Neural progenitor cell (in vitro differentiated cells): ENCODE measurements around the gene LRBA. TPM values are rescaled to one million over a fixed set of nuclear protein-coding genes. Genes with fewer than 3 reads are reported as not detected.
A peak's percentile ranks its signal among the peaks of the same experiment; 100 is the strongest.

Experiments
- DNase-seq: peaks from one replicate; pipeline ENCODE4 v3.0.0-alpha.2; 2016; ENCODE audit warnings: low spot score
- H2AFZ ChIP-seq: fragments of 200-600 bp; sonication (generic); replicated peaks from 2 replicates; pipeline ENCODE4 v1.6.1; 2016; ENCODE audit warnings: antibody characterized with exemption
- H3F3A ChIP-seq: fragments of 200-600 bp; sonication (generic); 2 replicates; pipeline ENCODE4 v1.6.1; 2016; ENCODE audit warnings: antibody characterized with exemption, low read depth
- H3K27ac ChIP-seq: fragments of 200-600 bp; sonication (generic); 2 replicates; pipeline ENCODE4 v1.5.1; 2016; ENCODE audit warnings: mild to moderate bottlenecking
- H3K27me3 ChIP-seq: fragments of 200-600 bp; sonication (generic); 2 replicates; pipeline ENCODE4 v1.6.1; 2016; ENCODE audit warnings: mild to moderate bottlenecking, moderate library complexity
- H3K36me3 ChIP-seq: fragments of 200-600 bp; sonication (generic); 2 replicates; pipeline ENCODE4 v1.5.1; 2016
- H3K4me1 ChIP-seq: fragments of 200-600 bp; sonication (generic); 2 replicates; pipeline ENCODE4 v1.6.1; 2016; ENCODE audit warnings: mixed run types
- H3K4me2 ChIP-seq: fragments of 200-600 bp; sonication (generic); 2 replicates; pipeline ENCODE4 v1.6.1; 2016
- H3K4me3 ChIP-seq: fragments of 200-600 bp; sonication (generic); 2 replicates; pipeline ENCODE4 v1.5.1; 2016
- H3K79me2 ChIP-seq: fragments of 200-600 bp; sonication (generic); 2 replicates; pipeline ENCODE4 v1.6.1; 2016; ENCODE audit warnings: low read depth
- H3K9ac ChIP-seq: fragments of 200-600 bp; sonication (generic); 2 replicates; pipeline ENCODE4 v1.6.1; 2016
- H3K9me3 ChIP-seq: fragments of 200-600 bp; sonication (generic); 2 replicates; pipeline ENCODE4 v1.5.1; 2016; ENCODE audit warnings: low read depth
- H4K20me1 ChIP-seq: fragments of 200-600 bp; sonication (generic); 2 replicates; pipeline ENCODE4 v1.6.1; 2016; ENCODE audit warnings: low read depth
- H3K27ac Mint-ChIP-seq: 3 replicates; pipeline ENCODE4 v1.8.0; 2021; ENCODE audit warnings: mixed read lengths
- H3K27me3 Mint-ChIP-seq: 2 replicates; pipeline ENCODE4 v1.8.0; 2022; ENCODE audit warnings: low read depth, mild to moderate bottlenecking, inconsistent platforms, moderate library complexity, mixed read lengths; ENCODE audit not compliant: insufficient read depth
- H3K36me3 Mint-ChIP-seq: 3 replicates; pipeline ENCODE4 v1.8.0; 2021; ENCODE audit warnings: mixed read lengths
- H3K4me1 Mint-ChIP-seq: 3 replicates; pipeline ENCODE4 v1.8.0; 2021; ENCODE audit warnings: mixed read lengths
- H3K4me3 Mint-ChIP-seq: 3 replicates; pipeline ENCODE4 v1.8.0; 2021; ENCODE audit warnings: mild to moderate bottlenecking, moderate library complexity, mixed read lengths
- H3K9me3 Mint-ChIP-seq: 3 replicates; pipeline ENCODE4 v1.8.0; 2020; ENCODE audit warnings: mixed read lengths
- EZH2 ChIP-seq: fragments of 200-600 bp; sonication (generic); IDR thresholded peaks from 2 replicates; pipeline ENCODE4 v1.6.1; 2017; ENCODE audit warnings: antibody characterized with exemption, mild to moderate bottlenecking, moderate library complexity
- EZH2phosphoT487 ChIP-seq: fragments of 200-600 bp; sonication (generic); IDR thresholded peaks from 2 replicates; pipeline ENCODE4 v1.6.1; 2017; ENCODE audit warnings: antibody characterized with exemption
- total RNA-seq: library from RNA; depleted of rRNA; stranded (reverse); fragments of >200 nt; gene quantifications from 2 replicates; pipeline ENCODE4 v1.2.3, GENCODE V29; 2015; ENCODE audit warnings: low replicate concordance
- TF ChIP-seq, protein P1 (sequence below): fragments of 200-600 bp; sonication (generic); IDR thresholded peaks from 2 replicates; pipeline ENCODE4 v1.5.1; 2017; ENCODE audit warnings: antibody characterized with exemption, mild to moderate bottlenecking

LRBA gene
- total RNA-seq, 1 donor from 2014 or later, result 111 TPM

DNA sequence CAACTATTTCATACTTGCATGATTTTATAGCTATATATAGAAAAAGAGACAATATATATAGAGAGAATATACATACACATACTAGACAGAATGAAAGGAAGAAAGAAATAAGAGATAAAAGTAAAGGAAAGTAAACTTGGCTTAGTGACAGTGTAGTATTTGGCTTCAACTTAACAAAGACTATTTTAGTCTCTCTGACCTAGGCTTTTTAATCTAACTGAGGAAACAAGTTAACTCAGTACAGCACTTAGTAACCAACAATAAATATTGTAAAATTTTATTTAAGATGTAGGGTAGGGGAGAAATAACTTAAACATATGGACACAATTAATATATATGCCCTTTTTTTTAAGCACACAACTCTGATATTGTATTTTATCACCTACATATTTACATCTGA is 682.1 kb downstream of the LRBA start:
- no peaks in the 10 kb centered on the region for H3K27me3 Mint-ChIP-seq

DNA sequence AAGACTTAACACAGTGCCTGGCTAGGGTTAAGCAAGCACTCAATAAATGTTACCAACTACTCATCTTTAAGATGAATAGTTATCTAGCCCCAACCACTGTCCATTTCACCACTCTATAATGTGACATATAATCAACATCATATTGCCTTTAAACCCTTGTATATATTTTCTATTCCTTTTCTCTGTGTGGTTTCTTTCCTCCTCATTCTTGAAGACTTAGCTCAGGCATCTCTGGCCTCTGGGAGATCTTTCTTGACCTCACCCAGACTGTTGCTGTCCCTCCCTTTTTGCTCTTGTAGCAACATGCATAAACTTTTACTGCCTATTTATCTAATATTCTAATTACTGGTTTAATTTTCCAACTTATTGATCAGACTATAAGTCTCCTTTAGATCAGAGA is 683.0 kb downstream of the LRBA start:
- no peak overlapping the region for H3K27ac Mint-ChIP-seq

More for the DNA sequence above, 682.1 kb downstream of the LRBA start:
- Histone ChIP-seq H3K4me1 (peaks cover 32% of the 10 kb centered on the region), H3K79me2 (no peaks in the 10 kb centered on the region), H2AFZ (no peak overlapping the region), H3K27me3 (no peaks in the 10 kb centered on the region), H3F3A (peaks cover 4% of the 10 kb centered on the region), H3K27ac (no peak overlapping the region), H3K4me3 (no peak overlapping the region), H4K20me1 (no peaks in the 10 kb centered on the region), H3K9ac (no peak overlapping the region), H3K36me3 (no peaks in the 10 kb centered on the region), H3K9me3 (no peaks in the 10 kb centered on the region), H3K4me2 (no peak overlapping the region)
- DNase-seq, result no peak
- TF ChIP-seq, protein P1, sequence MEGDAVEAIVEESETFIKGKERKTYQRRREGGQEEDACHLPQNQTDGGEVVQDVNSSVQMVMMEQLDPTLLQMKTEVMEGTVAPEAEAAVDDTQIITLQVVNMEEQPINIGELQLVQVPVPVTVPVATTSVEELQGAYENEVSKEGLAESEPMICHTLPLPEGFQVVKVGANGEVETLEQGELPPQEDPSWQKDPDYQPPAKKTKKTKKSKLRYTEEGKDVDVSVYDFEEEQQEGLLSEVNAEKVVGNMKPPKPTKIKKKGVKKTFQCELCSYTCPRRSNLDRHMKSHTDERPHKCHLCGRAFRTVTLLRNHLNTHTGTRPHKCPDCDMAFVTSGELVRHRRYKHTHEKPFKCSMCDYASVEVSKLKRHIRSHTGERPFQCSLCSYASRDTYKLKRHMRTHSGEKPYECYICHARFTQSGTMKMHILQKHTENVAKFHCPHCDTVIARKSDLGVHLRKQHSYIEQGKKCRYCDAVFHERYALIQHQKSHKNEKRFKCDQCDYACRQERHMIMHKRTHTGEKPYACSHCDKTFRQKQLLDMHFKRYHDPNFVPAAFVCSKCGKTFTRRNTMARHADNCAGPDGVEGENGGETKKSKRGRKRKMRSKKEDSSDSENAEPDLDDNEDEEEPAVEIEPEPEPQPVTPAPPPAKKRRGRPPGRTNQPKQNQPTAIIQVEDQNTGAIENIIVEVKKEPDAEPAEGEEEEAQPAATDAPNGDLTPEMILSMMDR, result no peak
- TF ChIP-seq EZH2 (no peak), EZH2phosphoT487 (no peak)
- Mint-ChIP-seq H3K36me3 (no peaks in the 10 kb centered on the region), H3K4me3 (no peak overlapping the region), H3K27ac (no peak overlapping the region), H3K9me3 (no peaks in the 10 kb centered on the region), H3K4me1 (peaks cover 9% of the 10 kb centered on the region)

DNA sequence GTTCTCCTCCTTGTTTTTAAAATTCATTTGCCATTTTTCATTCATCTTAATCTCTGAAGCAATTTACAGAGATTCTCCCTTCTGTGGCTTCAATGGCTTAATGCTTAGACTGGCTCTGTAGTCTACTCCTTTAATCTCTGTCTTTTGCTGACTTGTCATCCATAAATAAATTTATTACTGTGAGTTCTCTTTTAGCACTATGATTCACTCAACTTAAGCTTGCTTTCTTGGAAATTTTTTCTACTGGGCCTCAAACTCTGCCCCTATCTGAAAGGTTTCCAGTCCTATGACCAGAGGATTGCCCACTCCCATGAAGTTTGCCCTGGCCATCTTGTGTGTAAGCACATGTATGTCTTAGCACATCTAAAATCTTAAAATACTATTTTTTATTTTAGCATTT is 685.7 kb downstream of the LRBA start:
- H2AFZ ChIP-seq, result no peak overlapping the region
- no peaks in the 10 kb centered on the region for H3K27me3 Mint-ChIP-seq
- no peaks in the 10 kb centered on the region for H4K20me1 ChIP-seq
- no peaks in the 10 kb centered on the region for H3K36me3 ChIP-seq
- no peak for DNase-seq
- H3K4me2 ChIP-seq, result no peak overlapping the region
- H3K27me3 ChIP-seq, result no peaks in the 10 kb centered on the region
- H3K4me1 Mint-ChIP-seq, result peaks cover 4% of the 10 kb centered on the region
- H3K9me3 Mint-ChIP-seq, result no peaks in the 10 kb centered on the region
- H3K9me3 ChIP-seq, result no peaks in the 10 kb centered on the region
- H3K27ac Mint-ChIP-seq, result no peak overlapping the region
- H3K79me2 ChIP-seq, result no peaks in the 10 kb centered on the region
- H3K4me3 ChIP-seq, result no peak overlapping the region
- H3K36me3 Mint-ChIP-seq, result peaks cover 5% of the 10 kb centered on the region
- H3K4me3 Mint-ChIP-seq, result no peak overlapping the region
- H3K4me1 ChIP-seq, result peaks cover 28% of the 10 kb centered on the region
- peak overlapping the region; percentile 63 for H3K27ac ChIP-seq
- H3F3A ChIP-seq, result no peaks in the 10 kb centered on the region
- H3K9ac ChIP-seq, result no peak overlapping the region
- TF ChIP-seq, protein P1, result no peak
- no peak for TF ChIP-seq EZH2phosphoT487
- no peak for TF ChIP-seq EZH2

More for the DNA sequence above, 683.0 kb downstream of the LRBA start:
- Histone ChIP-seq H3K4me2 (no peak overlapping the region), H3K79me2 (no peaks in the 10 kb centered on the region), H3K4me1 (peaks cover 26% of the 10 kb centered on the region), H2AFZ (no peak overlapping the region), H4K20me1 (no peaks in the 10 kb centered on the region), H3K27ac (no peak overlapping the region), H3K9me3 (no peaks in the 10 kb centered on the region), H3K9ac (no peak overlapping the region), H3K27me3 (no peaks in the 10 kb centered on the region), H3F3A (peaks cover 4% of the 10 kb centered on the region), H3K36me3 (no peaks in the 10 kb centered on the region), H3K4me3 (no peak overlapping the region)
- no peak for DNase-seq
- no peak for TF ChIP-seq EZH2phosphoT487
- TF ChIP-seq EZH2, result no peak
- TF ChIP-seq, protein P1, result no peak
- Mint-ChIP-seq H3K36me3 (no peaks in the 10 kb centered on the region), H3K4me1 (peaks cover 4% of the 10 kb centered on the region), H3K27me3 (no peaks in the 10 kb centered on the region), H3K9me3 (no peaks in the 10 kb centered on the region), H3K4me3 (no peak overlapping the region)
